CD4-positive, alpha-beta T cell treated with Interleukin-10 for 1 hour (primary cell): ENCODE measurements around the gene MXD4.
"Not testable (repeated sequence)": the region's sequence is repeated elsewhere in the genome, so short reads cannot be mapped to it uniquely, and the experiment has no call there.

Experiments used
- DNase-seq: peaks from one replicate; pipeline ENCODE4 v3.0.0-alpha.2; 2020

The MXD4 gene

DNA sequence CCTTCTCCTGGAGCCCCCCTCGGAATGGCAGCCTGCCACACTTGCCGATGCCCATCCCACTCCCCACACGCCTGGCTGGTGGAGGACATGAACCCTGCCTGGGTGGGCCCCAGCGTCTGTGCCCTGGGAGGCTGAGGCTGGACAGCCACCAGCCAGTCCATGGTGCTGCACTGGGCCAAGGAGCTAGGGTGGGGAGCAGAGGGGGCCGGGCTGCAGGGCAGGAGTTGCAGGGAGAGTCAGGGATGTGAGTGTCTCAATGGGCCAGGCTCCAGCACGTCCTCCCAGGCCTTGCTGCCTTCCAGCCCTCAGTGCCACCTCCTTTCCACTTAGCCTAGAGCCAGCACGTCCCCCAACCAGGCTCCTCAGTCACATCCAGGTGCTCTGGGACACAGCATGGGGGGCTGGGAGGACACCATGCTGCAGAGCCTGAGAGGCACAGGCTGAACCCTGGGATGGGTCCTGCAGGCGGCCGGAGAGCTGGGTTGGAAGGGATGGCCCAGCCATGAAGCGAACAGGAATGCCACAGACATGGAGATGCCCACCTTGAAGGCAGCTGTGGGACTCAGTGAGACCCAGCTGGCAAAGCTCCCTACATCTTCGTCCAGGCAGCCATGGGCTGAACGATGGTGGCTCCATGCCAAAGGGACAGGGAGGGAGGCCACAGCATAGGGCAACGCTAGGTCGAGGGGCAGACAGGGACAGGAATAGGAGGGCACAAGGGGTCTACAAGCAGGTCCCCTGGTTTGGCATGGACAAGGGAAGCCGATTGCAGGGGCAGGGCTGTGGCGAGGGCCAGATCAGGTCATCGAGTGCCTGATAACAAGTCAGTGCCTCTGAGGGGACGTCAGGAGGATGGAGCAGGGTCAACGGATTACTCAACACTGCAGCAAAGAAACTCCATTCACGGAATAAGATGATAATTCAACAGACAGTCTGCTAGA, 30.1 kb upstream of the MXD4 start:
- DNase-seq: no peak

GRCh38 chr4:2290974-2291704, 29.2 kb upstream of the MXD4 start:
- DNase-seq: peak; percentile 83

DNA sequence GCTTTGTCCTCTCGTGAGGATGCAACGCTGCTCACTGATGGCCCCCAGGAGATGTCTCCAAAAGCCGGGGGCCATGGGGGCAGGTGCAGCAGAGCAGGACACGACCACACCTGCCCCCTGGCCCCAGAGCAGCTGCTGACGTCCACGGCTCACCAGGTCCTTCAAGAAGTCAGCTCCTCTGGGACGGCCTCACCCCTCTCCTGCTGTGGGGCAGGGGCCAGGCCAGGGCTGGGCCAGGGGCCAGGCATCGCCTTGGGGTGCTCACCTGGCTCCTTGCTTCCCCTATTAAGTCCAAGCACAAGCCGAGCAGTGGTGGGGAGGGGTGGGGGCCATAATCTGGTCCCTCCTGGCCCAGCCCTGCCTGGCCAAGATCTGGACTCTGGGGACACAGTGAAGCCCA, 28.6 kb upstream of the MXD4 start:
- no peak for DNase-seq

GRCh38 chr4:2289955-2290333, 28.0 kb upstream of the MXD4 start:
- DNase-seq: no peak

DNA sequence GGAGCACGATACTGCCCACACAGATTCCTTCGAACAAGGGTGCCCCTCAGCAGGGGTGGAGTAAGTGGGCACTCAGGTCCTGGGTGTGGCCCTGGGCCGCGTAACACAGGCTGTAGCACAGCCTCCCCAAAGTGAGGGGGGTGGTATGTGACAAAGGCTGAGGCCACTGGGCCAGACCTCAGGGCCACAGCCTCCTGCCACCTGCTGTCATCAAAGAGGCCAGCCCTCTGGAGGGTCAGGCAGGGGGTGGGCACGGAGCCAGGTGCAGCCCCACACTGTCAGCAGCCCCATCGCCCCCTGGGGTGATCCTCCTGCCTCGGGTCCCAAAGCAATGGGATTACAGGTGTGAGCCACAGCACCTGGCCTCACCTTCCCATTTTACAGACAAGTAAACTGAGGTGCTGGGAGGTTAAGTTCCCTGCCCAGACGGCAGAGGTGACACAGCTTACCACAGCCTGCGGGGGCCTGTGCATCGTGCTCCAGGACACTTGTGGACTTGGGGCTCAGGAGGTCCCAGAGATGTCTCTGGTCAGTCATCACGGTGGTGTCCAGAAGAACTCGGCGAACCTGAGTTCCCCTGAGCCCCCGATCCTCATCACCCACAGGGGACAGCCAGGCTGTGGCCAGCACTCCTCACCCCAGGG, 27.5 kb upstream of the MXD4 start:
- DNase-seq: no peak

DNA sequence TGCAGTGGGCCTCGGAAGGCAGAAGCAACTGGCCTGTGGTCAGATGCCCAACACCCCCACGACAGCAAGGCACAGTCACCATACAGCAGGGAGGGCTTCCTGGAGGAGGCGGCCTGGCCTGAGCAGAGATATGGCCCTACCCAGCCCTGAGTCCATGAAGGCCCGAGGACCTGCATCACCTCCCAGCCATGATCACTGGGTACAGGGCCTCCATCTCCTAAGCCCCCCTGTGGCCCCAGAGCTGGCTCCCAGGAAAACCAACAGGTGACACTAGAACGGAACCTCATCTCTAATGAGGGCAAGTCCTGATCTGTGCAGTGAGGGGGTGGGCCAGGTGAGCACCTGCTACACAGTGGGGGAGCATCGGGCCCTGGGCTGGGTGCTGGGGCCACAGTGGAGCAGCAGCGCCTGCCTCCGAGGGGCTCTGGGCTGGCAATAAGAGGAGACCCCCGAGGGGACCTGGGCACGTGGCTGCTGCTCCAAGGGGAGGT, 26.2 kb upstream of the MXD4 start:
- no peak for DNase-seq

DNA sequence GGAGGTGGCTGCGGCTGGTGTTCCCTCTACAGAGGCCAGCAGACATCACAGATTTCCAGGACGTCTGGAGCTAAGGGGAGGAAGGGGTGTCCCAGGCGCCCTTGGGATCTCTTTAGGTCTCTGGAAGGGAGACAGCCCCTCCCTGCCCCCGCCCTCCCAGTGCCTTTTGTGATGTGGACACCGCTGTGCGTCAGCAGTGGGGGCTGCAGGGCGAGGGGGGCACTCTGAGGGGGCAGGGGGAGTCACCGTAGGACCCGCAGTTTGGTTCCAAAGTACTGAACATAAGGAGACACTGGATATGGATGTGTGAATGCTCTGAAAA, 25.6 kb upstream of the MXD4 start:
- no peak for DNase-seq

DNA sequence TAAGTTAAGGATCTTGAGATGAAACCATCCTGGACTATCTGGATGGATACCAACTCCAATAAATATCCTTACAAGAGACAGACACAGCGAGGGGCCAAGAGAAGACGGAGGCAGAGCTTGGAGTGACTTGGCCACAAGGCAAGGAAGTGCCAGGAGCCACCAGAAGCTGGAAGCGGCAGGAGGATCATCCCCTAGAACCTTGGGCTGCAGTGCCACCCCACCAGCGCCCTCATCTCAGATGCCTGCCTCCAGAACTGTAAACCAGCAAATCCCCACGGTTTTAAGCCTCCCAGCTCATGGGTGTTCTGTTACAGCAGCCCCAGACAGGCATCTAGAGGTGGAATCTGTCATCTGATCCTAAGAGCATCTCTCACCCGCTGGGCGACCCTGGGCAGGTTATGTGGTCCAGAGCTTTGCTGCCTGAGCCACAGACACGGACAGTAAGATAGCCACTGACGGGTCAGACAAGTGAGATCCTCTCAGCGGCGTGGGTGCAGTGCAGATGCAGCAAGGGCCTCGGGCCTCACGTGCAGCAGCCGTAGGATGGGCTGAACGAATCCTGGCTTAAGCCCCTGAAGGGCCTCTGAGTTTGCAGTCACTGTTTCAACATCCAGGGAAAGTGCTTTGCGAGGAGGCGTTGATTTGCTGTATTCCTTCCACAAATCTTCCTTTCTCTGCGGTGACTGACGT, 25.1 kb upstream of the MXD4 start:
- no peak for DNase-seq

DNA sequence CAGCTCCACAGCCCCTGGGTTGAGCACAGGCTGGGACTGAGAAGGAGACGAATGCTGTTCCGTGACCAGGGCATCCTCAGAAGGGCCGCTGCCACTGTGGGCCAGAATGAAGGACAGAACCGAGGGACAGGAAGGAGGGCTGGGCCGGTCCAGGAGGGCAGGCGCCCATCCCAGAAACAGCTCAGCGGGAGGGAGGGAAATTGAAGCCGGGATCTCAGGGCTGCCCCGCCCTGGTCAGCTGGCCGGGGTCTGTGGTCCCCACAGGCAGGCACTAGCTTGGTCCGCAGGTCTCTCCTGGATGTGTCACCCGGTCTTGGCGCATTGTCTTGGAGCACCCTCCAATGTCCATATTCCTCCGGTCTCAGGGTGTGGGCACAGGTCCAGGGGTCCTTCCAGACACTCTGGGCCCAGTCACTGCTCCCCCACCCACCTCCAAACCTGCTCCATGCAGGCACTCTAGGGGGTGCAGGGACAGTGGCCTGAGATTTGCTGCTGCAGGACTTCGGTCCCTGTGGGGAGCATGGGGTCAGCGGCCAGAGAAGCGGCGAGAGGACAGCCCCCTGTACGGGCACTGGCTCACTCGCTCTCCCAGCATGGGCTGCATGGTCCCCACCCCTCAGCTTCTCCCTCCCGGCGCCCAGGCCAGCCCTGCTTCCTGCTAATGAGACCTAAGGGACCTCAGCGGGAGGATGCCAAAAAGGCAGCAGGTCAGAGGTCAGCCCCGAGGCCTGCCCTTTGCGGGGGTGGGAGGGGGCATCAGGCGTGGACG, 23.9 kb upstream of the MXD4 start:
- no peak for DNase-seq

DNA sequence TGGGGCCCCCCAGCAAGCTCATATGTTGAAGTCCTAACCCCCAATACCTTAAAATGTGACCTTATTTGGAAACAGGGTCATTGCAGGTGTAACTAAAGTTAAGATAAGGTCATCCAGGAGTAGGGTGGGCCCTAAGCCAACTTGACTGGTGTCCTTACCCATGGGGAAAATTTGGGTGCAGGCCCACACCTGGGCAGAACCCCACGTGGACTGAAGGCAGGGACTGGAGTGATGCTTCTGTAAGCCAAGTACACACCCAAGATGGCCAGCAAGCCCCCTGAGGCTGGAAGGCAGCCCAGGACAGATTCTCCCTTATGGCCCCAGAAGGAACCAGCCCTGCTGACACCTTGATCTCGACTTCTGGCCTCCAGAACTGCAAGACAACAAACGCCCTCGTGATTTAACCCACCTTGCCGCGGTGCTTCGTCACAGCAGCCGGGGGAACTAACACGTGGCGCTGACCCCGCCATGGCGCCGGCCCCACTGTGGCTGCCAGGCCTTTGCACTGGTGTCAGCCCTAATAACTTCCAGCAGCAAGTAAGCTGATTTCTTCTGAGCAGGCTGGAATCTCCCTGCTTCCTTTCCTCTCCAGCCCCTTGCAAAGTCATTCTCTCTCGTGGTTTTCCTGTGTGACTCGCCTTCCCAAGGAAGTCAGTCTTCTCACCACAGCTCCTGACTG, 23.2 kb upstream of the MXD4 start:
- no peak for DNase-seq

DNA sequence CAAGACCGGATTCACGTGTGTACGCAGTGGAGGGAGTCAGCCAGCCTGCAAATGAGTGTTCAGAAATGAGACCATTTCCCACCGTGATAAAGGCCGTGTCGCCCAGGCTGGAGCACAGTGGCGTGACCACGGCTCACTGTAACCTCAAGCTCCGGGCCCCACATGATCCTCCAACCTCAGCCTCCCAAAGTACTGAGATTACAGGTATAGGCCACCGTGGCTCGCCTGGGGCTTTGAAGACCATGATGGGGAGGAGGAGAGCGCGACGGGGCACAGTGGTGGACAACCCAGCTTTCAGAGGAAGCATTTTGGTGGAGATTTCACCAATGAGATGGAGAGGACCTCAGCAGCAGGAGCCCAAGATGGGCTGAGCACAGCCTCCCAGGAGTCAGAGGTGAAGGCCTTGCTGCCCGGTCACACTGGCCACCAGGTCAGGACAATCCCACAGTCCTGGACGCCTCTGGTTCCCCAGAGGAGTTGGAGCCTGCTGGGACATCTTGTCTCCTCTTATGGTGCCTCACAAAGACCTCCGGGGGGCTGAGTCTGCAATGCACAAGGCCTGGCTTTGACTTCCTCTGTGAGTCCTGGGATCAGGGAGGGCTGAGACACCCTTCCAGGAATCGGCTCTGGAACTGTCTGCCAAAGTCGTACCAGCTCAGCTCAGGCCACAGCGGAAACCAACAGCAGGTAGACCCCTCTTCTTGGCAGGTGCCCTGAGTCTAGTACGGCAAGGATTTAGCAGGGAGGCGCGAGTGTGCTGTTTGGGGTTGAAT, 22.4 kb upstream of the MXD4 start:
- DNase-seq: no peak

DNA sequence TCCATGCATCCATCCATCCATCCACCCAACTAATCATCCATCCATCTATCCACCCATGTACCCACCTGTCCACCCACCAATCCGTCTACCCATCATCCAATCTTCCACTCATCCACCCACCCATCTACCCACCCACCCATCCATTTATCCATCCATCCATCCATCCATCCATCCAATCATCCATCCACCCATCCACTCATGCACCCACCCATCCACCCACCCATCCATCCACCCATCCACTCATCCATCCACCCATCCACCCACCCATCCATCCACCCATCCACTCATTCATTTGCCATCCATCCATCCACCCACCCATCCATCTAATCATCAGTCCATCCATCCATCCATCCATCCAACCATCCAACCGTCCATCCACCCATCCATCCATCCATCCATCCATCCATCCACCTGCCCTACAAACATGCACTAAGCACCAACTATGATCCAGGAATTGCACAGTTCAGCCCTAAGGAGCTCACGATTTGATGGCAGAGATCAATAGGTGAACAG, 21.3 kb upstream of the MXD4 start:
- DNase-seq: no peak

DNA sequence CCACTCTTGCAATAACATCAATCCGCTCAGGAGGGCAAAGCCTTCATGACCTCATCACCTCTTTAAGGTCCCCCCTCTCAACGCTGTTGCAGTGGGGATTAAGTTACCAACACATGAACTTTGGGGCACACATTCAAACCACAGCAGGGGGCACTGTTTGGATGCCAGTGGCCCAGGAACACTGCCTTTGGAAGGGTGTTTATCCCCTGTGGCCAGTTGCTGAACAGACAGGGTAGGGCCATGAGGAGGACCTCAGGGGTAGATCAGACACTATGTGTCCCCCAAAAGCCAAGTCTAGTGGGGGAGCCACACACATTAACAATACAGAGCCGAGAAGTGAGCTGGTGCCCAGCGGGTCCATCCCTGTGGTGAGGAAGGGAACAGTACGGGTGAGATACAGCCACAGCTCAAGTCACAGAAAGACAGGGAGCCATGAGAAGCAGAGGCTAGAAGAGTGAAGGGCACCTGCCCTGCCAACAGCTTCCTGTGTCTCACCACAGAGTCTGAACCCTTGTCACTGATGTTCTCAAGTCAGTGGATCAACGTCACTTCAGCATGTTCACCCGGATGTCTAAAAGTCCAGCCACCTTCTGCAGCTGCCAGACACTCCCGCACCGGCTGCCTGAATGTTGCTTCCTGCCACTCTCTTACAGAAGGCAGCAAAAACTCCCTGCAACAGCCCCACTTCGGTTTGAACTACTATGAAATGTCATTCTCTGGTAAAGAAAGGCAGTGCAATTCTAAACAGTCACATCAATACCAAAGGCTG, 19.9 kb upstream of the MXD4 start:
- DNase-seq: peak; percentile 91

DNA sequence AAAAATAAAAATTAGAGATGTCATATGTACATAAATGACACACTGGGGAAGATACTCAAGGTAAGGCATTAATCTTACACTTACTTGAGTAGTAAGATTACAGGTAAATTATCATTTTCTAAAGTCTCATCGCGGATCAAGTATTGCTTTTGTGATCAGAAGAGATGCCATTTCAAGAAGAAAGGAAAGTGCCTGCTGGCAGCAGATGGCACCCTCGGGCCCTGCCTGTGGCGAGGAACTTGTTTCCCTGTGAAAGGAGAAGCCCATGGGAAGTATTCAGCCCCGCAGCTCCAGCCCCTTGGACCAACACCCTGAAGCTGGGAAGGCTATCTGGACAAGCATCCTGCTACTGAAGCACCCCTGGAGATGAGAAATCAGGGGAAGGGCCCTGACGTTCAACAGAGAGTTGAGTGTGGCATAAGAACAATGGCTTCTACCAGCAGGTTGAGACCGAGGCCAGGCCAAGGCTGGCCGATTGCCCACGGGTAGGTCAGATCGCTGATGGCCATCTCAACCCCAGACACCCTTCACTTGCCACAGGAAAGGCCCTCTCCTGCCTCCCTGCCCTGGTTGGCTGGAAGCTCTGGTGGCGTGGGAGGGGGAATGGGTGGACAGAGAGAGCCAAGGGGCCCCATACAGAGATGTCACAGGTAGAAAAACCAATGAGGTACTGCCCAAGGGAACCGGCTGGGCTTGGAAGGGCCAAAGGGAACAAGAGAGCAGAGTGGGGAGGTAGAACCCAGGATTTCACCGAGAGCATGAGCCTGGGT, 18.8 kb upstream of the MXD4 start:
- no peak for DNase-seq

DNA sequence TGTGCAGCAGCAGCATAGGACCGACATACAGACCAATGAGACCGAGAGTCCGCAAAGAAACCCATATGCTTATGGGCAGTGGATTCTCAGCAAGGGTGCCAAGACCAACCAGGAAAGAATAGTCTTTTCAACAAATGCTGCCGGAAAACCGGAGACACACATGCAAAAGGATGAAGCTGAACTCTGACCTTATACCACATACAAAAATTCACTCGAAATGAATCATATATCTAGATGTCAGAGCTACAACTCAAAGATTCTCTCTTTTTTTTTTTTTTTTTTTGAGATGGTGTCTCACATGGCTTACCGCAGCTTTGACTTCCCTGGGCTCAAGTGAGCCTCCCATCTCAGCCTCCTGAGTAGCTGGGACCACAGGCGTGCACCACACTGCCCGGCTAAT, 16.0 kb upstream of the MXD4 start:
- no peak for DNase-seq

DNA sequence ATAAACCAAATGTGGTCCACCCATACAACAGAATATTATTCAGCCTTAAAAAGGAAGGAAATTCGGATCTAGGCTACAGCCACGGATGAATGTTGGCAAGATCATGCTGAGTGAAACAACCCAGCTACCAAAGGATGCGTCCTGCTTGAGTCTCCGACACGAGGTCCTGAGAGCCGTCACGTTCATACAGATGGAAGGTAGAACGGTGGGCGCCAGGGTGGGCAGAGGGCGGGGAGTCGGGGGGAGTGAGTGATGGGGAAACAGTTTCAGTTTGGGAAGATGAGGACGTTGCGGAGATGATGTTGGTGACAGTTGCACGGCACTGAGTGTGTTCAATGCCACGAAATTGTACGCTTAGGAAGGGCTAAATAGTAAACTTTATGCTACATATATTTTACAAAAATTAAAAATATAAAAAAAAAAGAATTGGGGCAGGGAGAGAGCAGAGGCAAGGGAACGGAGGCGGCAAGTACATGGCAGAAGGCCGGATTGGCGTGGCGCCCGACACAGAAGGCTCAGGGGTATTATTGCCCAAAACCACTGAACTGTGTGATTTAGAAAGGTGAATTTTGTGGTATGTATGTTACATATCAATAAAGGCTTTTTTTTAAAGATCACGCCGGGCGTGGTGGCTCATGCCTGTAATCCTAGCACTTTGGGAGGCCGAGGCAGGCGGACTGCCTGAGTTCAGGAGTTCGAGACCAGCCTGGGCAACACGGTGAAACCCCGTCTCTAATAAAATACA, 14.8 kb upstream of the MXD4 start:
- DNase-seq: no peak

DNA sequence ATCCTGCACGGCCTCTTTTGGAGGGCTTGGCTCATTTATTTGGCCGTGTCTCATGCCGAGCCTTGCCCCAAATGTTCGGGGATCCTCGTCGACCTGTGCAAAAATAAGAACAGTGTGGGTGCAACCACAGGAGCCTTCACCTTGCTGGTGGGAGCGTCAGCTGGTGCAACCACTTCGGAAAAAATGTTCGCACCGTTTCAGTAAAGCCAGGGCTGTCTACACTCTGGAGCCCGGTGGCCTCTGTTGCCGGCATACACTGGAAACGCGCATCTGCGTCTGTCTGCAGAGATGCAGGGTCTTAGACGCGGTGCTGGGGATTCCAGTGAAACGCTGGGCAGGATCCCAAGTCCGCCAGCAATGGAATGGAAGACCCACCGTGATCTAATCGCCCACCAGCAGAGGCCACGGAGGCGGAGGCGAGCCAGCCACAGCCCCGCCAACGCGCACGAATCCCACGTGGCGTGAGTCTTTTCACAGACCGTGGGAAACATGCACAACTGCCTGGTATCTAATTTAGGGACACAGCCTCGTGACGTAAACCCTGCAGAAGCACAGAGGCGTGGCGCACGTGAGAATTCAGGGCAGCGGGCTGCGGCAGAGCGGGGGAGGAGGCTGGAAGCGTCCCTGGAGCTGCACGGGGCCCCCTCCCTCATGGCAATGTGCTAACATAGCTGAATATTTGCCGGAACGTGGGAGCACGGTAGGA, 13.8 kb upstream of the MXD4 start:
- DNase-seq: no peak

GRCh38 chr4:2275044-2275397, 13.1 kb upstream of the MXD4 start:
- not testable (repeated sequence) for DNase-seq
